ENCODE data around the gene SPSB3.
"Not testable (repeated sequence)": the region's sequence is repeated elsewhere in the genome, so short reads cannot be mapped to it uniquely, and the experiment has no call there.

SPSB3 gene

DNA sequence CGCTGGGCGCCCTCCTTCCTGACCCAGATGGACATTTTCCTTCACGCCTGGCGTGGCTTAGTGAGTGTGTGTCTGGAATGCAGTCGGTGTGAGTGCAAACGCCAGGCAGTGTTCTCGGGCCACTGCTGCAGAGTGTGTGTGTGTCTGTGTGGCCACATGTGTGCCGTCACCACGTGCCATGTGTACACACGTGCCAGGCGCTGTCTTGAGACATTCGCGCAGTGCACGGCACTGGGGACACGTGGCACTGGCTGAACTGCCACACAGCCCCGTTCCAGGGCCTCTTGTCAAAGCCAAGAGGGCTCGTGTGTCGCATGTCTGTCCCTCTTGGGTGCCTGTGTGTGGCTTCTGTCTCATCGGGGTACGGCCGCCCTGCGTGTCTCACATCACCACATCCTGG is 47.6 kb downstream of the SPSB3 start:
- DNase-seq: no peak

DNA sequence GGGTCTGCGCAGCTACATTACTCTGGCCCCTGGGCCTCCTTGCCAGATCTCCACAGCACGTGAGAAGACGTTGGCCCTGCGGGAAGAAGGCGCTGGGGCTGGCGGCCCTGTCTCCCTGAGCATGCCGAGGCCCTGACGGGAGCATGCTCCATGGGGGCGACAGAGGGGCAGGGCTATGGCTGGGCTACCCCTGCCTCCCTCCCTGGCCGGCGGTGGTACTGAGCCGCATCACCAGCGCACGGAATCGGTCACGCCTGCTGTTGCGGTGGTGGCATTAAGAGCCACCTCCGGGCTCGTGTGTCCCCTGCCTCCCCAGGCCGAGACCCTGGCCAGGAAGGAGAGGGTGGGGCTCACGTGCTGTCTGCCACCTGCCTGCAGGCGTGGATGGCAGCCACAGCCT is 48.2 kb downstream of the SPSB3 start:
- no peak for DNase-seq

DNA sequence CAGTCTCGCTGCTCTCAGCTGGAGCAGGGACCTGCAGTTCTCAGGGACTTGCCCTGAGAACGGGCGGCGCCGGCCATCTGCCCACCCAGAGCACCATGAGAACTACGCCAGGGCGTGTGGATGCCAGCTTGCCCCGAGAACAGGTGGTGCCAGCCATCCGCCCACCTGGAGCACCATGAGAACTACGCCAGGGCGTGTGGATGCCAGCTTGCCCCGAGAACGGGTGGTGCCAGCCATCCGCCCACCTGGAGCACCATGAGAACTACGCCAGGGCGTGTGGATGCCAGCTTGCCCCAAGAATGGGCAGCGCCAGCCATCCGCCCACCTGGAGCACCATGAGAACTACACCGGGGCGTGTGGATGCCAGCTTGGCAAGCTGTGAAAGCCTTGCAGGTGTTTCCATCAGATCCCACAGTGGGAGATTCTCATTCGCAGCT is 49.8 kb downstream of the SPSB3 start:
- DNase-seq: not testable (repeated sequence)

DNA sequence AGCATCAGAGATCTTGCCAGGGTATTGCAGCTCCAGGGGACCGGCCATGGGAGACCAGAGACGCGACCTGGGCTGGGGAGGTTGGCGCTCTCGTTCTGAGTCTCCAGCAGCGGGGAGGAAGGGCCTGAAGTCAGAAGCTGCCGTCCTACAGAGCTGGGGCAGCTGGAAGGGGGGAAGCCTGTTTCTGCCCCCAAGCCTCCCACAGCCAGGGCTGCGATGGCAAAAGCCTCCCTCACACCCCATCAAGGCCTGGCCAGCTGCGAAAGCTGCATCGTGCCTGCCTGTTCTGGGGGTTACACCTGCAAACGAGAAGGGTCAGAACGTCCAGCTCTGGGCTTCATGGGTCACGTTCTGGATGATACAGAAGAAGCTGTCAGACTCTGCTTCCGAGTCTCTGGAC is 50.3 kb downstream of the SPSB3 start:
- no peak for DNase-seq

DNA sequence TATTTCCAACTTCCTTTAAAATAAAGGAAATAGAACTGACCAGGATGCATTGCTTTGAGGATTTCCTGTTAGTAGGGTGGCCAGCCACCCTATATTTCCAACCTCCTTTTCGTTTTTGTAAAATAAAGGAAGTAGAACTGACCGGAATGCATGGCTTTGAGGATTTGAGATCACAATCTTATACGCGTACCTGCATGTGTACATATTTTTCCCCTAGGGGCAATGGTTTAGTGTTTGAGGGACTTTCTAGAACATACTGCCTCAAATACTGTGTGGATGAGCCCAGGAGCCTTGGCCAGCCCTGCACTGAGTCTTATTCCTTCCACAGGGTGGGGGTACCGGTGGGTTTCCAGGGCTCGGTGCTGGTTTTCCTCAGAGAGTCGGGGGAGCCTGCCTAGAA is 50.8 kb downstream of the SPSB3 start:
- no peak for DNase-seq

DNA sequence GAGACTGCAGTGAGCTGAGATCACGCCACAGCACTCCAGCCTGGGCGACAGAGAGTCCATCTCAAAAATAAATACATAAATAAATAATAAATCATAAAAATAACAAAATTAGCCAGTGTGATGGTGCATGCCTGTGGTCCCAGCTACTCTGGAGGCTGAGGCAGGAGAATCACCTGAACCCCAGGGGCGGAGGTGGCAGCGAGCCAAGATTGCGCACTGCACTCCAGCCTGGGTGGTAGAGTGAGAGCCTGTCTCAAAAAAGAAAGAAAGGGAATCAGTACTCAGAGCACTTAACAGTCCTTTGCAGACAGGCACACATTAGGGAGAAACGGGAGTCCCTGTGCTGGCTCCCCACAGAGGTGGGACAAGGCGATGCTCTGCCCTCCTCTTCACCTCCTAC is 51.3 kb downstream of the SPSB3 start:
- no peak for DNase-seq

DNA sequence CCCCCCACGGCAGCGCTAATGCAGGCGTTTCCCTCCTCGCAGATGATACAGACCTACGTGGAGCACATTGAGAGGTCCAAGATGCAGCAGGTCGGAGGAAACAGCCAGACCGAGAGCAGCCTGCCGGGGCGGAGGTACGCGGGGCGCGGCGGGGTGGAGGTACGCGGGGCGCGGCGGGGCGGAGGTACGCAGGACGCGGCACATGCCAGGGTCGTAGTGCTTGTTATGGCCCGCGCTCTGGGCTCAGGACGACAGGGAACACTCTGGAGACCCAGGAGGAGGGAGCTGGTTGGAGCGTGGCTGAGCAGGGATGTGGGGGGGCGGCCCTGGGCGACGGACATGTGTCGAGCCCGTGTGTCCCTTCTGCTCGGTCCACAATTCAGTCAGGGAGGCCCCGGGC is 52.9 kb downstream of the SPSB3 start:
- DNase-seq: no peak

DNA sequence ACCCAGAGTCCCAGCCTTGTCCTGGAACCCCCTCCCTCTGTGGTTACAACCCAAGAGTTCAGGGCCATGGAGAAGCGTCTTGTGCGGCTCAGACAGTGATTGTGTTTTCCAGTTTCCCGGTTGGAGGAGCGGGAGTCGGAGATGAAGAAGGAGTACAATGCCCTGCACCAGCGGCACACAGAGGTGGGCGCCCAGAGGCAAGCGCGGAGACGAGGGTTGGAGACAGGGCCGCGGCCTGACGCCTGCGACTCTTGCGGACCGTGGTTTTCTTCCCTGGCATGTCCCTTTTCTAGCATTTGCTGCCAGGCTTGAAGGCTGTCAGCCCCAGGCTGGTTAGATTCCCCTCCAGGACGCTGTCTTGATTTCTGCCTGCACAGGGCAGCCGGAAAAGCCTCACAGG is 53.3 kb downstream of the SPSB3 start:
- DNase-seq: no peak

DNA sequence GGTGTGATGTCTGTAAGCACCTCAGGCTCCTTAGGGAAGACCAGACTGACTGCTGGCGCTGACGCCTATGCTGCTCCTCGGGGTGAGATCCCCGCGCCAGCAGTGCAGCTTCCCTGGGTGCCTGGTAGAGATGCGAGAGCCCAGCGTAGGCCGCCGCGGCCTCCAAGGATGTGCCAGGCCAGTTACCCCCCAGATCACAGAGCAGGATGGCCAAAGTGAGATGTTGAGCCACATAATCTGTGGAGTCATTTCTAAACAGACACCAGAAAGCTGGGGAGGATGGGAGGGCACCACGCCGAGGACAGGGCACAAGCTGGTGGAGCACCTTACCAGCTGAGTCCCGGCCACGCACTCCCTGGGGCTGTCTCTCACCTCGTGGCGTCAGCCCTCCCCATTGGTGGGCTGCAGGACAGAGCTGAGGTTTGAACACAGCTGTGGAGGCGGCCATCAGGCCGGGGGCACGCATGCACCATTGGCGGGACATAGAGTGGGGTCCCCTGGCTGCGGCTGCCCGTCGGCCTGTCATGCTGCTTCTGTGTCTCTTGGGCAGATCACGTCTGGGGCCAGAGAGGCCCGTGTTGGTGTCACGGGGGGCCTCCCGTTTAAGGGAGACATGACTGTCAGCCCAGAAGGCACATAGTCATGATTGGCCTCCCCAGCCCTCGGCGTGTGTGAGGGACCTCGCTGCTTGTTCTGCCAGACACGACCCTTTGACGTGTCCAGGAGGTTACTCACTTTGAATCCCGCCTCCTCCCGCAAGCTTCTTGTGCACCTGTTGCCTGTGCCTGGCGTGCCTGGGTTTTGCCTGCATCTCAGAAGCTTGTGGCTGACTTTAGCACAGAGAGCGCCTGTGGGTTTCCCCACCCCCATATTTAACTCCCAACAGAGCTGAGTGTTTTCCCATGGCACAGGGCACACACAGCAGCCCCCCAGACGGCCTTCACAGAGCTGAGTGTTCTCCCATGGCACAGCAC is 54.4 kb downstream of the SPSB3 start:
- DNase-seq: no peak

Data from RPMI8226 (cell line).